ENCODE measurements around the gene CCL14.

The CCL14 gene

DNA sequence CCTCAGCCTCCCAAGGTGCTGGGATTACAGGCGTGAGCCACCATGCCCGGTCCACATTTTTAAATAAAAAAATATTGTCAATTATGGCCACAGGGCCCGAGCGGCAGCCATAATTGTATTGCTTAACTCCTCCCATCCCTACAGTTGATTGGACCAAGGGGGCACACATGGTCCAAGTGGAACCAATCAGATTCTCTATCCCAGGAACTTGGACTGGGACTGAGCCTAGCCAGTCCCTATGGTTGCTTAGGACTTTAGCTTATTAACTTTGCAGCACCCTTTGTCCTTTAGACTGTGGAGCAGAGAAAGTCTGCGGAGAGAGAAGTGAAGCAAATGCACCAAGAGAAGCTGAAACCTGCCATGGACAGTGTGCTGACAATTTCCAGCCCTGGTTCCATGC, 50.5 kb downstream of the CCL14 start:
- DNase-seq, result no peak

DNA sequence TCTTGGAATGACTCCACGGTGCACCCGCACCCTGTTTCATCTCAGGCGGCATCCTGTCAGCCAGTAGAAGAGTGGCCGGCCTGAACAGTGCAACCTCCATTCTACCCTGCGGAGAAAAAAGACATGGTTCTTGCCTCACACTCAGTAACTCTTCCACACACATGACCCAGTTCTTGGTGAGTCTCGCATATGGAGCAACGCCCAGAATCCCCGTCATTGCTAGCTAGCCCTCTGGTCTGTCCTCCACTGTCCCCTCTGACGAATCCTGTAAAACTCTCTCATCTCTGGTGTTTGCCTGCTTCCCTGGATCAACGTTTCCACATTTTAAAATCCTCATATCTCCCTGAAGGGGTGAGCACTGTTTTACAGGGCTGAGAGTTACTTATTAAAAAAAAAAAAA, 51.8 kb downstream of the CCL14 start:
- no peak for DNase-seq

All from CD4-positive, alpha-beta T cell treated with Interleukin-10 for 1 hour (primary cell).